GM23248 (cell line): Measurements from ENCODE around the gene HPD. TPM values are rescaled to one million over a fixed set of nuclear protein-coding genes. Genes with fewer than 3 reads are reported as not detected.
"Not testable (repeated sequence)": the region's sequence is repeated elsewhere in the genome, so short reads cannot be mapped to it uniquely, and the experiment has no call there.

Source experiments
- DNase-seq: peaks from one replicate; pipeline ENCODE4 v3.0.0-alpha.2; 2015
- H2AFZ ChIP-seq: fragments of 200-600 bp; sonication (generic); 2 replicates; pipeline ENCODE4 v1.6.1; 2016; ENCODE audit warnings: antibody characterized with exemption
- H3F3A ChIP-seq: fragments of 200-600 bp; sonication (generic); 2 replicates; pipeline ENCODE4 v1.6.1; 2016; ENCODE audit warnings: mild to moderate bottlenecking, antibody characterized with exemption, mixed run types; ENCODE audit not compliant: insufficient read depth
- H3K27ac ChIP-seq: fragments of 200-600 bp; sonication (generic); 2 replicates; pipeline ENCODE4 v1.5.1; 2016; ENCODE audit warnings: mild to moderate bottlenecking
- H3K27me3 ChIP-seq: fragments of 200-600 bp; sonication (generic); replicated peaks from 2 replicates; pipeline ENCODE4 v1.6.1; 2016; ENCODE audit warnings: mild to moderate bottlenecking; ENCODE audit not compliant: insufficient read depth
- H3K36me3 ChIP-seq: fragments of 200-600 bp; sonication (generic); 2 replicates; pipeline ENCODE4 v1.6.1; 2016; ENCODE audit warnings: low read depth, mild to moderate bottlenecking
- H3K4me1 ChIP-seq: fragments of 200-600 bp; sonication (generic); 2 replicates; pipeline ENCODE4 v1.6.1; 2016; ENCODE audit warnings: mild to moderate bottlenecking; ENCODE audit not compliant: insufficient read depth
- H3K4me2 ChIP-seq: fragments of 200-600 bp; sonication (generic); one replicate; pipeline ENCODE4 v1.6.1; 2016; ENCODE audit warnings: mild to moderate bottlenecking; ENCODE audit not compliant: unreplicated experiment
- H3K4me3 ChIP-seq: fragments of 200-600 bp; sonication (generic); 2 replicates; pipeline ENCODE4 v1.5.1; 2016; ENCODE audit warnings: mild to moderate bottlenecking
- H3K79me2 ChIP-seq: fragments of 200-600 bp; sonication (generic); 2 replicates; pipeline ENCODE4 v1.6.1; 2016; ENCODE audit warnings: mild to moderate bottlenecking; ENCODE audit not compliant: insufficient read depth
- H3K9ac ChIP-seq: fragments of 200-600 bp; sonication (generic); 2 replicates; pipeline ENCODE4 v1.6.1; 2016; ENCODE audit warnings: mild to moderate bottlenecking
- H3K9me2 ChIP-seq: fragments of 200-600 bp; sonication (generic); 2 replicates; pipeline ENCODE4 v1.6.1; 2016; ENCODE audit warnings: mixed run types, mild to moderate bottlenecking, moderate library complexity; ENCODE audit not compliant: insufficient read depth
- H3K9me3 ChIP-seq: fragments of 200-600 bp; sonication (generic); one replicate; pipeline ENCODE4 v1.6.1; 2017; ENCODE audit warnings: low read depth
- H4K20me1 ChIP-seq: fragments of 200-600 bp; sonication (generic); 2 replicates; pipeline ENCODE4 v1.6.0; 2016; ENCODE audit not compliant: insufficient read depth
- EZH2 ChIP-seq: fragments of 200-600 bp; sonication (generic); IDR thresholded peaks from 2 replicates; pipeline ENCODE4 v1.6.1; 2018; ENCODE audit warnings: antibody characterized with exemption, mild to moderate bottlenecking; ENCODE audit not compliant: insufficient read depth, poor library complexity, severe bottlenecking
- EZH2phosphoT487 ChIP-seq: fragments of 200-600 bp; sonication (generic); IDR thresholded peaks from 2 replicates; pipeline ENCODE4 v1.6.1; 2018; ENCODE audit warnings: antibody characterized with exemption, moderate library complexity, mild to moderate bottlenecking, low read depth; ENCODE audit not compliant: insufficient read depth
- WGBS, 2 experiments: methylation state at CpG; one replicate each; pipeline ENCODE4 v1.1.6; 2015 to 2017; ENCODE audit warnings: low lambda C conversion rate in 2 of 2, low coverage in 1 of 2; ENCODE audit errors: missing lambda C conversion rate in 2 of 2; 5-methylcytosine and 5-hydroxymethylcytosine counted together
- in situ Hi-C: fragments of 300-500 bp; cut with MboI; formaldehyde crosslinking; loops from 2 replicates; pipeline ENCODE4 v1.15.0; 2020
- polyA plus RNA-seq: library from polyadenylated mRNA; unstranded; fragments of >200 nt; fragmentation: Nextera tagmentation; extraction: Ambion mirVana; gene quantifications from 2 replicates; pipeline ENCODE4 v1.2.1, GENCODE V29; 2016
- total RNA-seq: library from RNA; depleted of rRNA; stranded (reverse); fragments of >200 nt; shearing (Covaris generic); gene quantifications from 2 replicates; pipeline ENCODE4 v1.2.3, GENCODE V29; 2014

Gene HPD
- total and polyA plus RNA-seq, 2 experiments from 2014 or later: not detected

DNA sequence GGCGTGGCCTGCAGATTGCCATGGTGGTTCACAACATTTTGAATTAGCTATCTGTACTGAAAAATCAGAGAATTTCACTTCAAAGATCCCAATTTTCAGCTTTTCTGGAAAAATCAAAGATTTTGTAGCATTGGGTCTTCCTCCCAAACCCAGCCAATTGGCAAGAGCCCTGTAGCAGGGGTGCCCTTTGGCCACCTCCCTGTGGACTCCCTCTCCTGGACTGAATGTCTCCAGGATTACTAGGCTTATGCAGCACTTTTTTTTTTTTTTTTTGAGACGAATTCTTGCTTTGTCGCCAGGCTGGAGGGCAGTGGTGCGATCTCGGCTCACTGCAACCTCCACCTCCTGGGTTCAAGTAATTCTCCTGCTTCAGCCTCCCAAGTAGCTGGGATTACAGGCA, 39.6 kb upstream of the HPD start:
- DNase-seq: no peak
- Histone ChIP-seq H3K4me2 (no peak overlapping the region), H3K4me3 (no peak overlapping the region), H3K4me1 (peaks cover 12% of the 10 kb centered on the region), H3K9ac (no peak overlapping the region), H3F3A (0 out of 2 replicates have a peak, but pooled peaks cover 5% of the 10 kb centered on the region), H3K27ac (no peak overlapping the region), H4K20me1 (peaks cover 5% of the 10 kb centered on the region; the same call in 1 of the 2 replicates), H3K27me3 (no peaks in the 10 kb centered on the region), H2AFZ (no peak overlapping the region), H3K79me2 (peaks cover 69% of the 10 kb centered on the region), H3K9me3 (no peaks in the 10 kb centered on the region), H3K9me2 (no peaks in the 10 kb centered on the region), H3K36me3 (peaks cover 58% of the 10 kb centered on the region)
- TF ChIP-seq EZH2phosphoT487: no peak
- TF ChIP-seq EZH2: no peak
- in situ Hi-C loops: no loop called here
- WGBS, 2 experiments: 63 to 65% methylated on average over 5 of the region's 5 CpGs

DNA sequence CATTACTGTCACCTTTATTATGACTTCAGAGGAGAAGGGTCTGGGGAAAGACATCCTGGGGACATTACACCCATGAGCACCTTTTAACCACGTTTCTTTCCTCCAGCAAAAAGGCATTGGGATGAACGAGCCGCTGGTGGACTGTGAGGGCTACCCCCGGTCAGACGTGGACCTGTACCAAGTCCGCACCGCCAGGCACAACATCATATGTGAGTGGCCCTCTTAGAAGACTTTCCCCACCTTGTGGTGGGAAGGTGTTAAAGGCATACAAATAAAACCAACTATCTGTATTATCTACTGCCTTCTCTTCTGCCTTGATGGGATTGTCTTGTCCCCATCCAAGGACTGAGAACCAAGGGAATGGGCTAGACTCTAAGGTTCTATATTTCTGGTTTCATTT, 36.0 kb upstream of the HPD start:
- peaks cover 39% of the 10 kb centered on the region for H3K36me3 ChIP-seq
- peak overlapping the region; percentile 65 for H3K9ac ChIP-seq
- no peak overlapping the region for H3K4me3 ChIP-seq
- TF ChIP-seq EZH2phosphoT487 (no peak), EZH2 (no peak)
- no peak overlapping the region for H3K4me2 ChIP-seq
- H3K27me3 ChIP-seq: no peaks in the 10 kb centered on the region
- no peak overlapping the region for H2AFZ ChIP-seq
- peaks cover 10% of the 10 kb centered on the region; the same call in 1 of the 2 replicates for H3F3A ChIP-seq
- no peaks in the 10 kb centered on the region for H3K9me3 ChIP-seq
- no peaks in the 10 kb centered on the region for H3K9me2 ChIP-seq
- in situ Hi-C loops: no loop called here
- 72 to 75% methylated on average over 7 of the region's 7 CpGs for WGBS, 2 experiments
- H3K27ac ChIP-seq: peak overlapping the region; percentile 37; the same call in 1 of the 2 replicates
- peaks cover 5% of the 10 kb centered on the region; the same call in 1 of the 2 replicates for H4K20me1 ChIP-seq
- H3K4me1 ChIP-seq: peaks cover 19% of the 10 kb centered on the region
- peak; percentile 45 for DNase-seq
- peaks cover 98% of the 10 kb centered on the region for H3K79me2 ChIP-seq

- Histone ChIP-seq H3K4me2 (peak overlapping the region; percentile 71), H3K4me3 (peak overlapping the region; percentile 41), H3K27me3 (no peaks in the 10 kb centered on the region), H4K20me1 (0 out of 2 replicates have a peak, but pooled peaks cover 5% of the 10 kb centered on the region), H3K36me3 (peaks cover 35% of the 10 kb centered on the region), H3K27ac (peak overlapping the region; percentile 37), H3K9ac (peak overlapping the region; percentile 65), H3K9me2 (no peaks in the 10 kb centered on the region), H3K4me1 (peaks cover 19% of the 10 kb centered on the region), H2AFZ (no peak overlapping the region), H3F3A (peaks cover 16% of the 10 kb centered on the region), H3K9me3 (no peaks in the 10 kb centered on the region), H3K79me2 (peaks cover 98% of the 10 kb centered on the region)
- 0 to 6% methylated on average over 1 of the region's 1 CpG for WGBS, 2 experiments
- in situ Hi-C loops: no loop called here
- DNase-seq: peak; percentile 85
- TF ChIP-seq EZH2phosphoT487 (no peak), EZH2 (no peak)
Observed at GRCh38 chr12:121893961-121894460, 35.4 kb upstream of the HPD start.

GRCh38 chr12:121892673-121893561, 34.3 kb upstream of the HPD start:
- no peak overlapping the region for H3K4me3 ChIP-seq
- peak overlapping the region; percentile 37; the same call in 1 of the 2 replicates for H3K27ac ChIP-seq
- H2AFZ ChIP-seq: no peak overlapping the region

GRCh38 chr12:121889661-121890060, 31.0 kb upstream of the HPD start:
- WGBS, 2 experiments: 10 to 11% methylated on average over 6 of the region's 6 CpGs
- H3K9me2 ChIP-seq, H3K27me3 ChIP-seq, H3K9me3 ChIP-seq, H4K20me1 ChIP-seq, H3K36me3 ChIP-seq: not testable (repeated sequence)
- Histone ChIP-seq H3K9ac (peak overlapping the region; percentile 97), H3F3A (peaks cover 28% of the 10 kb centered on the region), H3K27ac (peak overlapping the region; percentile 96), H3K4me1 (peaks cover 19% of the 10 kb centered on the region), H3K4me3 (peak overlapping the region; percentile 89), H3K4me2 (peak overlapping the region; percentile 87), H3K79me2 (peaks cover 56% of the 10 kb centered on the region), H2AFZ (peak overlapping the region; percentile 84)
- in situ Hi-C loops: loop anchor here (10.0 kb wide), 1 partner anchor 195 kb away; no protein-coding TSS in a partner anchor
- peak; percentile 58 for DNase-seq

More at GRCh38 chr12:121892673-121893561, 34.3 kb upstream of the HPD start:
- Histone ChIP-seq H3K36me3 (peaks cover 29% of the 10 kb centered on the region), H4K20me1 (0 out of 2 replicates have a peak, but pooled peaks cover 5% of the 10 kb centered on the region), H3K4me1 (peaks cover 19% of the 10 kb centered on the region), H3K79me2 (peaks cover 87% of the 10 kb centered on the region), H3K27me3 (no peaks in the 10 kb centered on the region), H3F3A (peaks cover 19% of the 10 kb centered on the region), H3K4me2 (no peak overlapping the region), H3K9me2 (no peaks in the 10 kb centered on the region), H3K9ac (no peak overlapping the region), H3K9me3 (no peaks in the 10 kb centered on the region)
- DNase-seq: no peak
- TF ChIP-seq EZH2 (no peak), EZH2phosphoT487 (no peak)
- 84 to 87% methylated on average over 13 of the region's 13 CpGs for WGBS, 2 experiments
- in situ Hi-C loops: no loop called here
